ENCODE measurements around the gene PLEKHG4B.

The PLEKHG4B gene

DNA sequence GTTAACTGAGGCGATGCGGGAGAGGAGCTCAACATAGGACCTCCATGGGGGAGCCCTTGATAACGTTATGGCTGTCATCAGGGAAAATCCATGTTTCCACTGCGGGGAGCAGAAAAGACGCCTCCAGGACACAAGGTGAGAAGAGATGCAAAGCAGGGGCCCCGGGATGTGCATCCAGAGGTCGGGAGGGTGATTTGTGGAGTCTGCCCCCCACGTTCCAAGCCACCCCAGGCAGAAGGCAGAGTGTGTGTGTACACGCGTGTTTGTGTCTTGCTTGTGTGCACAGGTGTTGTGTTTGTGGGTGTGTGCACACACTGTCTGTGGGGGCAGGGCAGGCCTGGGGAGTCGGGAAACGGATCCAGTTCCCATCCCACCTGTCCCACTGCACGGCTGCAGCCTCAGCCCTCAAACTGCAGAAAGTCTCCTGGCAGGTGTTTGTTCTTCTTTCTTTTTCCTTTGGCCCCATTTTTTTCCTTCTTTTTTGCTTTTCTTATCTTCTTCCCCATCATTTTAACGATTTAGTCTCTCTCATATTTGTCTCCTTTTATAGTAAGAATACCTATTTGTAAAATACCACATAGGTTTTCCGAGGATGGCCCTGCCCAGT, 17.4 kb upstream of the PLEKHG4B start:
- DNase-seq (ENCODE audit: low read depth) = no peak

DNA sequence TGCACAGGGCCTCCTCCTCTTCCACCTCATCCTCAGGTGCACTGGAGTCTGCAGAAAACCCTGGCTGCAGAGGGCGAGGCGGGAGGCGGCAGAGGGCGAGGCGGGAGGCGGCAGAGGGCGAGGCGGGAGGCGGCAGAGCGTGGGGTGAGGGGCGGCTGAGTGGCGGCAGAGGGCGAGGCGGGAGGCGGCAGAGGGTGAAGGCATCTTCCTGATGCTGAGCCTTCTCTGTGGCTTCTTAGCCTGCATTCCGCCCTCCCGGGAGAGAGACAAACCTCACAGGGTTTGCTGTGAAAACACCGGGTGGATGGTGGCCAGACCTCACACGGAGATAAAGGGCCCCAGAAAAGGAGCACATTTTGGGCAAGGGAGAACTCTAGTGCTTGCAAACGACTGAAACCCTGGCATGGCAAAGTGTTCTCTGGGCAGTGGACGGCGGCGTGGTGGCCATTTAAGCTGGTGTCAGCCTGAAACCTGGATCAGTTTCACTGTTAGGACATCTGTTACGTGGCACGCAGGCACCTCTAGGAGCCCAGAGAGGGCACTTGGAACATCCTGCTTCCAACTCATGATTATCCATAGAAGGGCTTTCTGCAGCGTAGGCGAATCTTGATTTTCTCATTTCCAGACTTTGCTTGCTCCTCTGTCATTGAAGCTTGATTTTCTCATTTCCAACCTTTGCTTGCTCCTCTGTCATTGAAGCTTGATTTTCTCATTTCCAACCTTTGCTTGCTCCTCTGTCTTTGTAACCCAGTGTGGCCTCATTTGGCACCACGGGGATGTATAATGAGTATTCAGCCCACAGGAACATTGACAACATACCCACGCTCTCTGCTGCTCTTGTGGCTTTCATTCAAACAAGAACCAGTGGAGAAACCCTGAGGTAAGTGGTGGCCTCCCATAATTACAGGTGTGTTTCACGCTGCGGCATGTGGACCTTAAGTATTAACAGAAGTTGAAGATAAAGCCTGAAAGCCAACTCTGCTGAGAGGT, 16.3 kb upstream of the PLEKHG4B start:
- no peak for DNase-seq (ENCODE audit: low read depth)

DNA sequence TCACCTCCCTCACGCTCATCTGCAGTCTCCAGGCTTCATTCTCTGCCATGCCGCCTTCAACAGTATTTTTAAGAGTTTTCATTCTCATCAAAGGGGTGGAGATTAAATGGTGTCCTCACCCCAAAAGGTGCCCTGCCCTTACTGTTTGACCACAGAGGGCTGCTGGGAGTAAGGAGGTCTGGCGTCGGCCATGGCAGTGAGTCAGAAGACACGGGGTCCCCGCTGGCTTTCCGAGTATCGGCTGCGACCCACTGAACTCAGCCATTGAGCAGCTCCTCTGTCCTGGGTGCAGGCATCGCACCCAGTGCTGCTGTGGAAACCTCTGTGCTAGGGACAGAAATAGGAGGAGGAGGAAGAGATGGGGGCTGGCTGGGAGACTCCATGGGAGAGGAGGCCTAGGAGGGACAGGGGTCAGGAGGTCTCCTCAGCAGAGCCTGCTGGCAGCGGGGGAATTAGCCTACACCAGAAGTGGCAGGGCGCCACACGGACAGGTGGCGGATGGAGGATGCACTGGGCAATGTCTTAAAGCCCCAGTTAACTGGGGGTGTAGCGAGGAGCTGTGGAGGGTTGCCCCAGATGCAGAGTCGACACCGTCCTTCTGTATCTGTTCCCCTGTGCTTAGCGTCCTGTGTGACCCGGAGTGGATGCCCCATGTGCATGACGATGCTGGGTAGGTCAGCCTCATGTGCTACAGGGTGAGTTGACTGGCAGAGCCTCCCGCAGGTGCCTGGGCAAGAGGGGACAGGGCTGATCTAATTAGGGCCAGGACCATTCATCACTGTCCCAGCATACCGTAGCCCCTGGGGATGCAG, 15.4 kb upstream of the PLEKHG4B start:
- DNase-seq (ENCODE audit: low read depth) = no peak

DNA sequence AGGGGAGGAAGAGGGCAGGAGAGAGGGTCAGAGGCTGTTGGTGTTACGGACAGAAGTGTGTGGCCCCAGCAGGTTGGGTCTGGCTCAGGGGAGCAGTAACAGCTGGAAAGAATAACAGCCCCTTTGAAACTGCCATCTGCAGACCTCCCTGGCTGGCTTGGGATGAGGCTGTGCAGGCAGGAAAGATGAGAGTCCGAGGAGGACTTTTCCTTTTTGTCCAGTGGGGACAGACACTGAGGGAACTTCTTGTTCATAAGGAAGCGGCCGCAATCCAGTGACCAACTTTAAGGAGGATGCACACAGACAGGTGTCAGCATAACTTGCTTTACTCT, 14.8 kb upstream of the PLEKHG4B start:
- no peak for DNase-seq (ENCODE audit: low read depth)

DNA sequence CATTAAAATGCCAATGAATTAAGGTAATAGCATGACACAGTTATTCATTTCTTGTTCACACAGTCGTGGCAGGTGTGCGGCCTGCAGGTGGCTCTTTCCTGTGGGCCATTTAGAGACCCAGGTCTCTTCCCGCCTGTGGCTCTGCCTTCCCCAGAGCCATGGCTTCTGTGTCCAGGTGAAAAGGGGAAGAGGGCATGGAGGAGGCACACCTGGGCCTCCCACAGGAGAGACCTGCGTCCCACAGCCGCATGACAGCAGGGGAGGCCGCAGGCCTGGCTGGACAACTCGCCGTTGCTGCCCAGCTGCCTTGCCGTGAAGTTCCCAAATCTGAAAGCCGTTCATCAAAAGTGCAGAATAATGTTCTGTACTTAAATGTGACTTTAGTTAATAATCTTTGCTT, 14.4 kb upstream of the PLEKHG4B start:
- DNase-seq (ENCODE audit: low read depth) = no peak

DNA sequence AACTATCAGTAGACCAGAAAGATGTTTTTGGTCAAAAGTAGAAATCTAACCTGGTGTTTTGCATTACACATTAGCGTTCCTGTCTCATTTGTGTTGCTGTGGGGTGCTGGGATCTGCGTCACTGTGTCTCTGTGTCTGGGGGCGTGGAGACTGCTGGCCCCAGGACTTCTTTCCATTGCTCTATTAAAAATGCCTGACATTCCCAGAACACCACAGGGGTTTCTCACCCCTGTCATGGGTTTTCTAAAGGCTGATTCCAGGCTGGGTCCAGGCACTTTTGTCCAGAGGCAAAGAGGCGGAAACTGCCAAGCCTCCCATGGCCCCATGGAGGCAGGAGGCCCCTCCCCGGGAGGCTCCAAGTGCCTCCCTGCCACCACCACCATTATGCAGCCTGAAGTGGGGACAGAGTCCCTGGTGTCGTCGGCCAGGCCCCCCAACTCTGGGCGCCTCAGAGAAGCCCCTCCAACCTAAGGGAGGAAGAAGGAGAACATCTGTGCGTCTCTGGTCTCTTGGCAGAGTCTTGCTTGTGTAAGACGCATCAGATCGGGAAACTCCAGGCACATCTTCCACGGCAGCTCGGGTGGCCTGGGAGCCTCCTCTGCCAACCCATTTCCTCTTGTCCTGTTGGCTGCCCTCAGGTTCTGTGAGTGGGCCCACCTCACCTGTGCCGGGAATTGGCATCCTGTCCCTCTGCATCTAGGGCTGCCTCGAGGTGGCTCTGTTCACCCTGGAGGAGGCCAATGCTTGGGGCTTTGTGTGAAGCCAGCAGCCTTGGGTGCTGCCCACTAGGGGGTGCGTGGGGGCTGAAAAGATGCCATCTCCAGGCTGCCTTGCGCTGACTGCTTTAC, 13.8 kb upstream of the PLEKHG4B start:
- DNase-seq (ENCODE audit: low read depth) = no peak

DNA sequence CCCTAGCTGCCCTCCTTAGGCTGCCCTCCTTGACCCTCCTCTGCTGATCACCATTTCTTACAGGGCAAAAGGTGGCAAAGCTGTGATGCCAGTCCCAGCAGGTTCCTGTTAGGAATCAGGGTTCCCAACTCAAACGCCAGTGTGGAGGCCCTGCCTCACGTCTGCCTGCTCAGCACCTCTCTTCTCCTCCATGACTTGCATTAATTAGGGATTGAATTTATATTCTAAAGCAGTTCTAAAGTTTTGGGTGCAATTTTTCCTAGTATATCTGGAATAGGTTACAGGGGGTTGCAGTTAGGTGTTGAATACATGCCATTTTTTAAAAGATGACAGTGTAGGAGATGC, 13.2 kb upstream of the PLEKHG4B start:
- no peak for DNase-seq (ENCODE audit: low read depth)

DNA sequence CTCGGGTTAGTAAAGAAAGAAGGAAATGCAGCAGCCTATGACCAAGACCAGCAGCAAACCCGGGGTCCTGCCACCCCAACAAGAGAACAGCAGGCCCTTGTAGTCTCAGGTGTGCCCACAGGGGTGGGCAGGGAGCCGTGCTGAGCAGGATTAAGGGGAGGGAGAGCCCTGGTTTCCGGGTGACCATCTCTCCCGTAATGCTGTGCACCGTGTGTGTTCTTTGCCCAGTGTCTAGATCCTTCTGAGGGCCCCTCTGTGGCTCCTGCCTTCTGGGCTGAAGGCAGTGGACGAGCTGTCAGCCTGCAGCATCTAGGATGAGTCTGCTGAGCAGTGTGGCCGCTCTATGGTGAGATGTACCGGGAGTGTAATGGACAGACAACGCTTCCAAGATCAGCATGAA, 12.7 kb upstream of the PLEKHG4B start:
- no peak for DNase-seq (ENCODE audit: low read depth)

DNA sequence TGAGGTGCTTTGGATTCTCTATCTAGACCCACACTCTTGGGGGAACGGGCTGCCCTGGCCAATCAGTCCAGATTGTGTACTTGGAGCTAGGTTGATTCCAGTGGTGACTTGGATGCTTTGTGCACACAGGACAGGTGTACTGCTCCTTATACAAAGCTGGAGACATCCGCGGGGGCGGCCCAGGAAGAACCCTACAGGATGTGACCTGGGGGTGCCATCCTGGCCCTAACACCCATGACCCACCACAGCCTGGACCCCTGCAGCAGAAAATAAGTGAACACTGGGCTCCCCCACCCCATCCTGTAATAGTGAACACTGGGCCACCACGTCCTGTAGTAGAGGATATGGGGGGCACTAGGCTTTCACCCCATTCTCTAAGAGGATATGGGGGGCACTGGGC, 12.1 kb upstream of the PLEKHG4B start:
- DNase-seq (ENCODE audit: low read depth) = no peak

DNA sequence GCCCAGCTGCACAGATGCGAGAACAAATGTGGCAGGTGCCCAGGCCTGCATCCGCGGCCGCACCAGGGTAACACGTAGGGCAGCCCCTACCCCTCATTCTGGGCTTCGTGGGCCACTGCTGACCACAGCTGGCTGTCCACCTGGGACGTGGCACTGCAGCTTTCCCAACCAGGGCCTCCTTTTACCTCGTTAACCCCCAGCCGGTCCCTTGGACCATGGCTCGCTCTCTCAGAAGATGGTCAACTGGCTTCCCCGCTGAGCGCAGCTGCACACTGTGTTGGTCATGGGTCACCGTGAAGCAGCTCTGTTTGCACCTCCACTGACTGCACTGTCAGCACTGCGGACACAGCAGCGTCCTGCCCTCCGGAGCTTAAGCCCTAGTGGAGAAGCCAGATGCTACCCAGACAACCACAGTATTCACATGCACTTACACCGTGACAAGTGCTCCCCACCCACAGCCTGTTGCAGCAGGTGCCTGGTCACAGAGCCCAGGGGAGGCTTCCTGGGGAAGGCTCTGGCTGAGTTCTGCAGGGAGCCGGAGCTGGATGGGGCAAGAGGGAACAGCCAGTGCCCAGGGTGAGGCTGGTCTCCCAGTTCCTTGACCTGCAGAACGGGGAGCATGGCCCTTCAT, 10.5 kb upstream of the PLEKHG4B start:
- no peak for DNase-seq (ENCODE audit: low read depth)

DNA sequence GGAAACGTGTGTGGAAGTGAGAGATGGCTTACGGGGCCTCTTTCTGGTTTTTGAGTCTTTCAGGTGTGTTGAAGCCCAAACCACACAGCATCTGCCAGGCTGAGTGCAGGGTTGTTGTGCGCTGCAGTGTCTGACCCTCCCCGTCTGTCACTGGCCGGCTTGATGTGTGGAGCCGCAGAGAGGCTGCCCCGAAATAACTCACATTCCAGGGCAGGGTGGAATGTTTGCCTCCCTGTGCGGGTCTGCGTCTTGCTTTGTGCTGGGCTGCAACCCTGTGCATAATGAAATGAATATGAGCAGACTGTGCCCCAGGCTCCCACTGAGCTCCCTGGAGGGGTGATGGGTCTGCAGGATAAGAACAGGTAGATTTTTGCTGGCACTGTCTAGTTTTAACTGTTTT, 9.9 kb upstream of the PLEKHG4B start:
- no peak for DNase-seq (ENCODE audit: low read depth)

DNA sequence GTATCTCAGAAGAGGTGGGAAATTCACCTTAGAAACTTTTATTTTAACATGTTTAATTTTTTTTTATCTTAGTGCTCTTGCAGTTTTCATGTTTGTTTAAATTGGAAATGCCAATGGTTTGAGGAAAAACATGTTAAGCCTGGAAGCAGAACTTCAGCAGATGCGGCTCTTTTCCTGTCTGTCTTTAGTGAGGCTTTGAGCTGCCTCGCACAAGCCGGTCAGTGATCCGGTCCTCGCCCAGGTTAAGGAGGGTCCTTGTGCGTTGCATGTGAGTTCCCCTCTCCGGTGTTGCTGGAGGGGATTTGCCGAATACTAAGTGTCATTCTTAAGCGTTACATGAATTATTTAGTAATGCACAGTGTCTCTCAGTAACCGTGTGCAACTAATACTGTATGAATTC, 9.4 kb upstream of the PLEKHG4B start:
- DNase-seq (ENCODE audit: low read depth) = no peak

DNA sequence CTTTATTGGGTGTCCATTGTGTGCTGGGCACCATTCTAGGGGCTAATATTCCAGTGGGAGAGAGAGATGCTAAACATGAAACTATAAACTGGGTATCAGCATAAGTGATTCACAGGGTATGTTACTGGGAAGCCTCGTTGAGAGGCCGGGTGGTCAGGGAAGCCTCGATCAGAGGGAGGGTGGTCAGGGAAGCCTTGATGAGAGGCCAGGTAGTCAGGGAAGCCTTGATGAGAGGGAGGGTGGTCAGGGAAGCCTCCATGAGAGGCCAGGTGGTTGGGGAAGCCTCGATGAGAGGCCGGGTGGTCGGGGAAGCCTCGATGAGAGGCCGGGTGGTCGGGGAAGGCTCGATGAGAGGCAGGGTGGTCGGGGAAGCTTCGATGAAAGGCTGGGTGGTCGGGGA, 8.9 kb upstream of the PLEKHG4B start:
- no peak for DNase-seq (ENCODE audit: low read depth)

DNA sequence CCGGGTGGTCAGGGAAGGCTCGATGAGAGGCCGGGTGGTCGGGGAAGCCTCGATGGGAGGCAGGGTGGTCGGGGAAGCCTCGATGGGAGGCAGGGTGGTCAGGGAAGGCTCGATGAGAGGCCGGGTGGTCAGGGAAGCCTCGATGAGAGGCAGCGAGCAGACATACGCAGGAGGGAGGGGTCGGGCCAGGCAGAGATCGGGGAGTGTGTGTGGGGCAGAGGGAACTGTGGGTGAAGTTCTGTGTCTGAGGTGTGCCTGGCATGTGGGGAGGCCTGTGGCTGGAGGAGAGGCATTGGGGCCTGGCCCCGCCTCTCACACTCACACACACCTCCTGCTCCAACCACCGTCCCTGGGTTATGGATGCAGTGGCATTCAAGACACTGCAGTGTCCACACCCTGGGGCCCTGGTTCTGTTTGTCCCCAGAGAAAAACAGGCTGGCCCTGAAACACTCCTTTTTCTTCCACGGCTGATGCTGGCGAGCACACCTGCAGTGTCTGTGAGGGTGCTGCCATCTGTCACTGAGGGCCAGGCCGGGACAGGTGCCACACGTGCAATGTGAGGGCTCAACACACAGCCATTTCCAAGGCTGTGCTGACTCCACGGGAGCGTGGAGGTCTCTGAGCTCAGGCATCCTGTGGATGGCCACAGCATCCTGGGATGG, 6.5 kb upstream of the PLEKHG4B start:
- DNase-seq (ENCODE audit: low read depth) = no peak

DNA sequence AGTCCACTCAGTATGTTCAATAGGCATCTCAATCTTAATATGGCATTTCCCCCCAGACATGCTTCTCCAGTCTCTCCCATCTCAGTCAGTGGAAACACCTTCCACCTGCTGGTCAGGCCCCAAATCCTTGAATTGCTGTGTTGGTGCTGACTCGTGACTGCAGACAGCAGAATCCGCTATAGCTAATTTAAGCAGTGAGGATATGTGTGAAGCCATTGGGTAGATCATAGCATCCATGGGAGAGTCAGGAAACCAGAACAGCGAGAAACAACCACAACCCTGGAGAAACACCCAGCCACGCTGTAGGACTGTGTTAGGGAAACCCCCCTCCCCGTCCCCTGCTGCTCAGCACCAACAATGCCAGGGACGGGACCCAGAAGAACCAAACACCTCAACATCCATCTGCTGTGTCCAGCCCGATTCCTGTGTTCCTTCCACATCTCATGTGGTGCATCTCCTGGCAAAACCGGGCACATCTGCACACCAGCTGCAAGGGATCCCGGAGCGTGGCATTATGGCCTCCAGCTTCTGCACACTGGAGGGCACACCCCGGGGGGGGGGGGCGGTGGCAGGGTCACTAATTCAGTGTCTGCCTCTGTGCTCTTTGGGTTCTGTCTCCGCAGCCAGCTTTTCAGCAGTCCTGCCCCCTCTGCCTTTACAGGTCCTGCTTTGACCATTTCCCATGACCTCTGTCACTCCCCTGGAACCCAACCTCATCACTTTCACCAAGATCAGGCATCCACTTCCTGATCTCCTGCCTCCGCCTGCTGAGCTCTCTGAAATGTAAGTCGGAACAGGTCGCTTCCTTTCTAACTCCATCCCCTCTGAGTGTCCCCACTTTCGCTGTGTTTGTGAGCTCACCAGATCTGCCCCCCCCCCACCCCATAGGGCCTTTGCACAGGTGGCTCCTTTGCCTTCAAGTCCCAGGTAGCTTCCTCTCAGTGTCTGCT, 2.4 kb upstream of the PLEKHG4B start:
- DNase-seq (ENCODE audit: low read depth) = no peak

DNA sequence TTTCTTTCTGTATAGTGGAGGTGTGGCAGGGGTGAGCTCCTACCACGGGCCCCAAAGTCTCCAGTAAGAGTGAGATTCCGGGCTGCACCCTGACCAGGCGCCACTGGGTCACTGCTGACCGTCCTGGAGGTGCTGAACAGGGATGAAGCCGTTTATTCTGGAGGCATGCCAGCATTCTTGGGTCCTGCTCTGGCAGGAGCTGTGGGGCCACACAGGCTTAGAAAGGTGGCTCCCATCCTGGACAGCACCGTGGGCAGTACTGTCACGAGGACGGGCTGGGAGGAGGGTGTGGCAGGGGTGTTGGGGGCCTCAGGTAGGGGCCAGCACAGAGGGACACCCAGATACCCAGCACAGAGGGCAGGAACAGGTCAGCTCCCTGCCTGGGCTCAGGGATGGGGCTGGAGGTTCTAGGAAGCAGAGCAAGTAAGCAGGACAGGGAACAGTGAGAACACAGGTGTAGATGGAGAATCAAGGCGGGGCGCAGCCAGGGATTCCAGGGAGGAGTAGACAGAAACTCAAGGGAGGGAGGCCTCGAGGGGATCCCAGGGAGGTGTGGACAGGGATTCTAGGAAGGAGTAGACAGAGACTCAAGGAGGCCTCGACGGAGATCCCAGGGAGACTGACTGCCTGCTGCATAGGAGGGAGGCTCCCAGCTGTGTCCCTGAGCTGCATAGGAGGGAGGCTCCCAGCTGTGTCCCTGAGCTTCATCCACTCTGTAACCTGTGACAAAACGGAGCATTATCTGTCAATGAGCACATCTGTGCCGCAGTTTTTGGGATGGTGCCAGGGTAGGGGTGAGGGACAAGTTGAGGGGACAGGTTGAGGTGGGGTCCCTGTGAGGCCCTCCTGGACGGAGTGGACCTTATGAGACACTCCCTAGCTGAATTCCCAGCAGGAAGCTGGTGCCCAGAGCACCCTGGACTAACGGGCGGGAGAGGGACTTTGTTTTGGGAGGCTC, 1.1 kb upstream of the PLEKHG4B start:
- DNase-seq (ENCODE audit: low read depth) = no peak

DNA sequence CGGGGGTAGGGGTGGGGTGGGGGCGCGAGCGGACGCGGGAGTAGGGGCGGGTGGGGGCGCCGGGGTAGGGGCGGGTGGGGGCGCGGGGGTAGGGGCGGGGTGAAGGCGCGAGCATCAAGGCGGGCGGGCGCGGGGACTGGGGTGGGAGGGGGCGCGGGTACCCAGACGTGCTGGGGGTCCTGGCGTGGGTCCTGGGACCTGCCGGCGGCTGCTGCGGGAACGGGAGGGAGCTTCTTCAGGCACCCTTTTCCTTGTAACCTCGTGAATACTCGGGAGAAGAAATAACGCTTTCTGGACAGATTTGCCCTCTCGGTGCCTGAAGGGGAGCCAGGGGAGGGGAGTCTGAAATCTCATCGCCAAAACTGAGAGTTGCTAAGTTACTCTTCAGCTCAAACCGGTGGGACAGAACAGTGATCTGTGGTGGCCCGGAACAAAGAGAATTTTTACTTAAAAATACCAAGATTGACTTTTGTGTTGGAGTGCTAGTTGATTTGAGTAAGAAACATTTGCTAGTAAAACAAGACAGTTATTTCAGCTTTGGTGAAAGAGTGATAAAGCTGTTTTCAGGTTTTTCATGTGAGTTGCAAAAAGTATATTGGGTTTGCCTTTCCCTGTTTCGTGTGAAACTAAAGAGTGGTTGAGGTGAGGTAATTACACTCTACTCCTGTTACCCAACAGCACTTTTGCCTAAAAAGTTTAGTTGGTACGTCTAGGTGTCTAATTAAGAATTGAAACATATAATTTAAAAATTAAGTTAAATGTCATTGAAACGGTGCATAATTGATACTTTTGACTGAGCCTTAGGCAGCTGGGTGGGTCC, 643 bp downstream of the PLEKHG4B start:
- no peak for DNase-seq (ENCODE audit: low read depth)

All from stimulated activated CD8-positive, alpha-beta memory T cell treated with anti-CD3 and anti-CD28 coated beads, Interleukin-12 subunit alpha, Interleukin-12 subunit beta, amount 100 ng/mL, for 4 hours (primary cell).